Osteoblast (primary cell): ENCODE data around the gene RYR3. TPM values are rescaled to one million over a fixed set of nuclear protein-coding genes. Genes with fewer than 3 reads are reported as not detected.

ENCODE experiments used
- DNase-seq: peaks from one replicate; pipeline ENCODE4 v3.0.0; 2011; ENCODE audit warnings: low spot score, mixed read lengths; ENCODE audit not compliant: insufficient read length; ENCODE audit errors: missing footprints
- H2AFZ ChIP-seq: 2 replicates; pipeline ENCODE4 v1.6.0; 2011; ENCODE audit warnings: mild to moderate bottlenecking, low read length
- H3K27ac ChIP-seq: 2 replicates; pipeline ENCODE4 v1.5.1; 2011; ENCODE audit warnings: mild to moderate bottlenecking, low read depth, low read length, moderate library complexity
- H3K27me3 ChIP-seq: 2 replicates; pipeline ENCODE4 v1.6.0; 2012; ENCODE audit warnings: mild to moderate bottlenecking, control low read depth, inconsistent platforms, low read length, moderate library complexity; ENCODE audit not compliant: insufficient read depth
- H3K36me3 ChIP-seq: 2 replicates; pipeline ENCODE4 v1.5.1; 2011; ENCODE audit warnings: mild to moderate bottlenecking, low read length, control low read depth, moderate library complexity; ENCODE audit not compliant: insufficient read depth
- H3K4me1 ChIP-seq: 2 replicates; pipeline ENCODE4 v1.5.1; 2011; ENCODE audit warnings: mild to moderate bottlenecking, low read length, control low read depth, moderate library complexity; ENCODE audit not compliant: insufficient read depth
- H3K4me2 ChIP-seq: 2 replicates; pipeline ENCODE4 v1.6.0; 2011; ENCODE audit warnings: mild to moderate bottlenecking, low read length; ENCODE audit not compliant: insufficient read depth
- H3K4me3 ChIP-seq: fragments of 200-600 bp; sonication (generic); 3 replicates; pipeline ENCODE4 v1.5.1; 2012; ENCODE audit warnings: mild to moderate bottlenecking, low read length, inconsistent platforms; ENCODE audit not compliant: insufficient read depth
- H3K79me2 ChIP-seq: 2 replicates; pipeline ENCODE4 v1.6.0; 2012; ENCODE audit warnings: mild to moderate bottlenecking, low read length, control low read depth, inconsistent platforms; ENCODE audit not compliant: insufficient read depth
- H3K9me3 ChIP-seq: 2 replicates; pipeline ENCODE4 v1.5.1; 2011; ENCODE audit warnings: low read depth, low read length, control low read depth
- H4K20me1 ChIP-seq: 2 replicates; pipeline ENCODE4 v1.6.0; 2012; ENCODE audit warnings: mild to moderate bottlenecking, low read length, control low read depth; ENCODE audit not compliant: insufficient read depth
- CTCF ChIP-seq: IDR thresholded peaks from 2 replicates; pipeline ENCODE4 v1.5.1; 2011; ENCODE audit warnings: mild to moderate bottlenecking, low read depth, low read length, moderate library complexity; ENCODE audit errors: extremely low read depth
- total RNA-seq: library from RNA; depleted of rRNA; stranded (reverse); fragments of >200 nt; gene quantifications from 2 replicates; pipeline ENCODE4 v1.2.3, GENCODE V29; 2012

Gene RYR3
- total RNA-seq, 1 donor, result not detected

- Histone ChIP-seq H3K4me3 (no peak overlapping the region), H3K79me2 (no peaks in the 10 kb centered on the region), H3K4me2 (no peak overlapping the region)
Observed at GRCh38 chr15:33664947-33665346, 354.2 kb downstream of the RYR3 start.

GRCh38 chr15:33670567-33670966 is 359.8 kb downstream of the RYR3 start:
- H3K36me3 ChIP-seq, result no peaks in the 10 kb centered on the region
- no peak for DNase-seq
- no peaks in the 10 kb centered on the region for H3K79me2 ChIP-seq
- no peaks in the 10 kb centered on the region for H3K9me3 ChIP-seq
- H3K27ac ChIP-seq, result no peak overlapping the region
- H3K27me3 ChIP-seq, result no peaks in the 10 kb centered on the region
- H4K20me1 ChIP-seq, result no peaks in the 10 kb centered on the region
- no peak overlapping the region for H2AFZ ChIP-seq
- TF ChIP-seq CTCF, result no peak
- H3K4me3 ChIP-seq, result no peak overlapping the region
- H3K4me2 ChIP-seq, result no peak overlapping the region
- H3K4me1 ChIP-seq, result no peaks in the 10 kb centered on the region

More at GRCh38 chr15:33664947-33665346, 354.2 kb downstream of the RYR3 start:
- DNase-seq, result no peak
- Histone ChIP-seq H4K20me1 (no peaks in the 10 kb centered on the region), H3K36me3 (no peaks in the 10 kb centered on the region), H3K27me3 (no peaks in the 10 kb centered on the region), H3K27ac (no peak overlapping the region), H3K9me3 (no peaks in the 10 kb centered on the region), H2AFZ (no peak overlapping the region), H3K4me1 (no peaks in the 10 kb centered on the region)
- no peak for TF ChIP-seq CTCF

- no peaks in the 10 kb centered on the region for H3K4me1 ChIP-seq
- no peaks in the 10 kb centered on the region for H3K79me2 ChIP-seq
- H2AFZ ChIP-seq, result no peak overlapping the region
- no peaks in the 10 kb centered on the region for H4K20me1 ChIP-seq
- no peak overlapping the region for H3K4me2 ChIP-seq
- H3K9me3 ChIP-seq, result no peaks in the 10 kb centered on the region
- no peaks in the 10 kb centered on the region for H3K27me3 ChIP-seq
- TF ChIP-seq CTCF, result no peak
- no peak overlapping the region for H3K27ac ChIP-seq
- no peak overlapping the region for H3K4me3 ChIP-seq
- H3K36me3 ChIP-seq, result no peaks in the 10 kb centered on the region
- DNase-seq, result no peak
Observed at GRCh38 chr15:33671456-33671855, 360.7 kb downstream of the RYR3 start.

- peak; percentile 85 for DNase-seq
- Histone ChIP-seq H3K27me3 (peaks cover 6% of the 10 kb centered on the region), H4K20me1 (no peaks in the 10 kb centered on the region), H3K4me3 (no peak overlapping the region), H3K4me2 (no peak overlapping the region), H3K79me2 (no peaks in the 10 kb centered on the region), H2AFZ (no peak overlapping the region), H3K4me1 (no peaks in the 10 kb centered on the region), H3K9me3 (no peaks in the 10 kb centered on the region), H3K27ac (no peak overlapping the region), H3K36me3 (no peaks in the 10 kb centered on the region)
- peak; percentile 44 for TF ChIP-seq CTCF
Observed at GRCh38 chr15:33675246-33675645, 364.5 kb downstream of the RYR3 start.
